ENCODE measurements around the gene CYP26A1.
A peak's percentile ranks its signal among the peaks of the same experiment; 100 is the strongest.
"Not testable (repeated sequence)": the region's sequence is repeated elsewhere in the genome, so short reads cannot be mapped to it uniquely, and the experiment has no call there.

Gene CYP26A1

DNA sequence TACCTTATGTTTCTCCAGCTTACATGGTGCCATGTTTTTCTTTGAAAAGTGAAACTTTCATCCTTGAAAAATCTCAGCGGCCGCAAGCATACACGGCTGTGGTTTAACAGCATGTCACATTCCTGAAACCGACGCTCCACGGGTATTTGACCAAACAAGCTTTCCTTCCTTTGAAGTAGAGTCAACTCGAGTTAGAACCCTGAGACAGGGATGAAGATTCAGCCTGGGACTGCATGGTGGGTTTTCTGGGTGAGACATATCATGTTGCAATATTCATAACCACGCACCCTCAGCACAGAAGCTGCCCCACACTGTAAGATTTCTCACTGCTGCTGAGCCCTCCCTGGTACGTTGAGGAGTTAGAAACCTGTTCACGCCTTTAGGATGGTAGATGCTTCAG is 8.1 kb downstream of the CYP26A1 start:
- DNase-seq, result no peak

DNA sequence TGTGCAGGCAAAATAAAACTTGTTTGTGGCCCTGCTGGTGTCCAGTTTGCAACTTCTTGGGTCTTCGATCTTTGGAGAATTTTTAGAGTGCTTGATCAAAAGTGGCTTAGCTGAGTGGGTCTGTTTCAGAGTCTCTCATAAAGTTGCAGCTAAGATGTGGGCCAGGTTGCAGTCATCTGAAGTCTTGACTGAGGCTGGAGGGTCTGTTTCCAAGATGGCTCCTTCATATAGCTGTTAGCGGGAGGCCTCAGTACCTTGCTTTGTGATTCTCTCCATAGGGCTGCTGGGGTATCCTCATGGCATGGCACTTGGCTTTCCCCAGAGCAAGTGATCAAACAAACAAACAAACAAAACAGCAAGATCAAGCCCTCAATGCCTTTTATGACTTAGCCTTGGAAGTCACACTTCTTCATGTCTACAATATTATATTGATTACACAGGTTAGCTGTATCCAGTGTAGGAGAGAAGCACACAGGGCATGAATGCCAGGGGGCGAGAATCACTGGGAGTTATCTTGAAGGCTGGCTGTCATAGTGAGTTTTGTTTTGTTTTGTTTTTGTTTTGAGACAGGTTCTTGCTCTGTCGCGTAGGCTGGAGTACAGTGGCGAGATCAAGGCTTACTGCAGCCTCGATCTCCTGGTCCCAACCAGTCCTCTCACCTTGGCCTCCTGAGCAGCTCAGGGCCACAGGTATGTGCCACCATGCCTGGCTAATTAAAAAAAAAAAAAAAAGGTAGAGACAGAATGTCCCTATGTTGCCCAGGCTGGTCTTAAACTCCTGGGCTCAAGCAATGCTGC is 10.2 kb downstream of the CYP26A1 start:
- no peak for DNase-seq

- no peak for DNase-seq
Observed at GRCh38 chr10:93085272-93085859, 11.7 kb downstream of the CYP26A1 start.

GRCh38 chr10:93086289-93086688 is 12.6 kb downstream of the CYP26A1 start:
- no peak for DNase-seq

DNA sequence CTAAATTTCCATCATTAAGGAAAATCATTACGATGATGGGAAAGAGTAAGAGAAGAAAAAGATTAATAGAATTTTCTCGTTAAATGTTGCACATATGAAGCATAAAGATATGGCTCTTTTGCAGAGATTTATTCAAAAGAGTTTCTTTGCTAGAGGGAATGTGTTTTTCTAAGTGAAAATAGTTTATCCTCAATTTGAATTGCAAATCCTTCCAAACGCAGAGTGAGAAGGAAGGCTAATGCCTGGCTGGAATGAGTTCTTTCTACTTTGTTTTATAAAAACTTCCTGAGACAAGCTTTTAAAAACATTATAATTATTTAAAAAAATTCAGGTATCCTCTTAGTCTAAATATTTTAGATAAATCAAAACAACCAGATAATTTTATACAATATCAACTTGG is 14.2 kb downstream of the CYP26A1 start:
- no peak for DNase-seq

DNA sequence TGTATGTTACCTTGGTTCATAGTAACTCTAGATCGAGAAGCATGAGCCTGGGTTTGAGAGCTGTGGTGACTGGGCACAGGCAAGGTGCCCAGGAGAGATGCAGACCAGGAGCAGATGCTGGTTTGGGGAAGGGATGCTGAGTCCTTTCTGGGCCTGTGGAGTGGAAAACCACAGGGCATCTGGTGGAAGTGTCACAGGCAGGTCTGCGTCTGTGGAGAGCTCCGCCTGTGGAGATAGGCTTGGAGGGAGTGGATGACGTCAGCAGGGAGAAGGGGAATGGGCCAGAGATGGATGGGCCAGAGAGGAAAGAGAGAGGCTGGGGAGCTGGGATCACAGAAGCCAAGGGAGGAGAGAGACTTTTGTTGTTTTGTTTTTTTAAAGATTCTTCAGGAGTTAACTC is 14.8 kb downstream of the CYP26A1 start:
- no peak for DNase-seq

GRCh38 chr10:93090619-93091018 is 16.9 kb downstream of the CYP26A1 start:
- DNase-seq, result no peak

GRCh38 chr10:93091960-93092359 is 18.3 kb downstream of the CYP26A1 start:
- DNase-seq, result no peak

DNA sequence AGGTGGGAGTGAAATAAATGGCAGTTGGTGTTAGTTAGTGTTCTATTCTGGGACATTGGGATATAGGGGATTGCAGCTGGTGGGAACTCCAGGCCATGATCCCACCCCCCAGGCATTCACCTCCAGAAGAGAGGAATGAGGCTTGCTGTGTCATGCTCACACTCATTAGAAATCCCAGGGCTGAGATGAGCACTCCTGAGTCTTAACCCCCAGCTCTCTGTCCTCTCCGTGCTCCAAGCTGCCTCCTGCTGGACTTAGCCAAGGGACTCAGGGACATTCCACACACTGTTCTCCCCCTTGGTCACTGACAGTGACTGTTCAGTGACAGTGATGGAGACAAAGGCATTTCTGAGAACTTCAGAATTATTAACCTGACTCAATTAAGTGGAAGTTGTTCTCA is 21.5 kb downstream of the CYP26A1 start:
- no peak for DNase-seq

DNA sequence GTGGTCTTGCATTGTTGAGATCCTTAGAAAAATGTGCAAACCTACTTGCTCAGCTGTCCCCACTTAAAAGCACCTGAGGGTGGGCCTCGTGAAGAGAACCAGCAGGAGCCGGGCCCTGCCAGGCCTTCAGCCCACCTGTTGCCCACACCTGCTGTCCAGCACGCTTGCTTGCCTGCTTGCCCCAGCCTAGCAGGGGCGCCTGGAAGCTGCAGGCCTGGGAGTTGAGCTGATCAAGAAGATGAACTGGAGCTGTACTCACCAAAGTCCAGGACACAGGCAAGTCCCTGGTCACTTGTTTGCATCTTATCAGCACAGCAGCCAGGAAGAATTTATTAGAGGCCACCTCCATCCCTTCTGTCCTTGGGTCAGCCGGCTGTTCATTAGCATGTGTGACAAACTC is 23.2 kb downstream of the CYP26A1 start:
- DNase-seq, result no peak

DNA sequence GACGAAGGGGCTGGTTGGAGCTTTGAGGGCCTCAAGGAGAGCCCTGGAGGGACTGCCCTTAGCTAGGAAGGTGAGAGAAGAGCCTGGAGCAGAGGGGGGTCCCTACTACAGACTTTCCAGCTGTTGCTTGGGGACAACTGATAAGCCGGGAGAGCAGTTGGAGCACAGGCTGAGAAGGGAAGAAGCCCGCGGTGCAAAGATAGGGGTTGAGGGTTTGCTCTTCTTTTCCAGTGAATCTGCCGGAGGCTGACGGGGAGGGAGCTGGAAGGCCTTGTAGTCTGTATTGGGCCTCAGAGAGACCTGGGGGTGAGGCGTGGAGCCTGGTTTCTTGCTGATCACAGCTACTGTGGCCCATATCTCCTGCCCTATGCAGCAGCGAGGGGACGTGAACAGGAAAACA is 23.7 kb downstream of the CYP26A1 start:
- no peak for DNase-seq

DNA sequence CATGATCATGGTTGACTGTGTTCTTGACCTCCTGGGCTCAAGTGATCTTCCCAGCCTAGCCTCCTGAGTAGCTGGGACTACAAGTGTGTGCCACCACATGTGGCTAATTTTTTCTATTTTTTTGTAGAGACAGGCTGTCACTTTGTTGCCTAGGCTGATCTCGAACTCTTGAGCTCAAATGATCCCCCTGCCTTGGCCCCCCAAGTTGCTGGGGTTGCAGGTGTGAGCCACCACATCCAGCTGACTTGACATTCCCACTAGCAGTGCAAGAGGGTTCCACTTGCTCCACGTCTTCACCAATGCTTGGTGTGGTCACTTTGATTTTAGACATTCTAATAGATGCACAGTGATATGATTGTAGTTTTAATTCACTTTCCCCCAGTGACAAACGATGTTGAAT is 25.1 kb downstream of the CYP26A1 start:
- DNase-seq, result no peak

DNA sequence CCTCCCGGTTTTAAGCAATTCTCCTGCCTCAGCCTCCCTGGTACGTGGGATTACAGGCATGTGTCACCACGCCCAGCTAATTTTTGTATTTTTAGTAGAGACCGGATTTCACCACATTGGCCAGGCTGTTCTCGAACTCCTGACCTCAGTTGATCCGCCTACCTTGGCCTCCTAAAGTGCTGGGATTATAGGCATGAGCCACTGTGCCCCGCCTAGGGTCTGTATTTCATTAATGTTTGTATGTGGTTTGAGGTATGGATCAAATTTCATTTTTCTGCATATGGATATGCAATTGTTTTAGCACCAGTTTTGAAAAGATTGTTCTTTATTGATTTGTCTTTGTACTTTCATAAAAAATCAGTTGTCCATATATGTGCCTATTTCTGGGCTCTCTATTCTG is 26.0 kb downstream of the CYP26A1 start:
- no peak for DNase-seq

- not testable (repeated sequence) for DNase-seq
Observed at GRCh38 chr10:93101148-93101547, 27.5 kb downstream of the CYP26A1 start.

DNA sequence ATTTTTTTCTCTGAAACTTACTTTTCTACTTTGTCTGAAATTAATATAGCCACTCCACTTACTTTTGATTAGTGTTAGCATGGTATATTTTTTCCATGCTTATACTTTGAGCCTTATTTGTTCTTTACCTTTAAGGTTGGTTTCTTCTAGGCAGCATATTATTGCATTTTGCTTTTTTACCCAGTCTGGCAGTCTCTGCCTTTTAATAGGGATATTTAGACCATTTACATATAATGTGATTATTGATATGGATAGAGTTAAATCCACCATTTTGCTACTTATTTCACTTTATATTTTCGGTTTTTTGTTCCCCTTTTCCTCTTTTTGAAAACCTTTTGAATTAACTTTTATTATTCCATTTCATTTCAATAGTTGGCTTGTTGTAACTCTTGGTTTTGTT is 30.3 kb downstream of the CYP26A1 start:
- no peak for DNase-seq

DNA sequence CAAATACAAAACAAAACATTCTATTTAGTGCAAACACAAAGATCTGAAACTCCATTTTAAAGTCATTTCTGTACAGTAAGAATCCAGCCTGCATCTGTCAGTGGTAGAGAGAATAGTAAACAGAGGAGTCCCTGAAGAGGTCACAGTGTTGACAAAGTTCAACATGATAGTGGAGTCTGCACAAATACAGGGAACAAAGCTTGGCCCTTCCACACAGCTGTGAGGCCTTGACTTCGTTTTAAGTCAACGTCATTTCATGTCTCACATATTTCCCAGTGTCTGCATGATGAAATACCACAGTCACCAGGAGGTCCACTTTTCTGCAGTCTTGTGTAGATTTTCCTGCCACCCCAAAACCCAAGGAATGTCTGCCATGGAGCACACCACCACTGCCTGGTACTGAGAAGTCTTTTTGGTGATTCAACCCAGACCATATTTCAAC is 33.0 kb downstream of the CYP26A1 start:
- DNase-seq, result no peak

DNA sequence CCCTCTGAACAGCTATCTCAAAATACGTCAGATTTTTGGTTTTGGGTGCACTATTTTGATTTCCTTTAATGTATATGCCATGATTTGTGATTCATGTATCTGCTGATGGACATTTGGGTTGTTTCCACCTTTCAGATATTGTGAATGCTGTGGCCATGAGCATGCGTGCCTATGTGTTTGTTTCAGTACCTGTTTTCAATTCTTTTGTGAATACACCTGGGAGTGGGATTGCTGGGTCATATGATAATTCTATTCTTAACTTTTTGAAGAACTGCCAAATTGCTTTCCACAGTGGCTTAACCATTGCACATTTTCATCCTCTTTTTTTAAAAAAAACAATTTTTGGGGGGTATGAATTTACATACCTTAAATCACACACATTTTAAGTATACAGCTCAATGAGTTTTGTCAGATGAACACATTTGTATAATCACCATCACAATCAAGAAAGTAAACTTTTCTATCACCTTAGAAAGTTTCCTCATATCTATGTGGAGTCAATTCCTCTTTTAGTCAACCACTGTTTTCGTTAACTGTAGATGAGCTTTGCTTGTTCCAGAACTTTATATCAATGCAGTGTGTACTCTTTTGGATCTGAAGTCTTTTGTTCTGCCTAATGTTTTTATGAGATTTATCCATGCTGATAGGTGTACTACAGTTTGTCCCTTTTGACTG is 36.9 kb downstream of the CYP26A1 start:
- DNase-seq, result no peak

DNA sequence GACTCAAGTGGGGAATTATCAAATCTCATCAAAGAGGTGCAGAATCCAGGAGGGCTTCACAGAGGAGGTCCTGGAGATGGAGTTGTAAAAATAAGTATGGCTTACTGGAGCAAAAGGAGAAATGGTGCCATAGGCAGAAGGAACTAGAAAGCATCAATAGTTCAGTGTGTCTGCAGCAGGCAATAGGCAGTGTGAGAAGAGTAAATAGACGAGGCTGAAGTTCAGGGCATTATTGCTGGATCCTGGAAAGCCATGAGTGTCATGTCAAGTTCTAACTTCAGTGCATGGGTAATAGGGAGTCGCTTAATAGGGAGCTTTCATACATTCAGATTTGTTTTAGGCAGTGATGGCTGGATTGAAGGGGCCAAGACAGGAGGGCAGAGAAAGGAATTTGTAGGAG is 39.3 kb downstream of the CYP26A1 start:
- DNase-seq, result no peak

DNA sequence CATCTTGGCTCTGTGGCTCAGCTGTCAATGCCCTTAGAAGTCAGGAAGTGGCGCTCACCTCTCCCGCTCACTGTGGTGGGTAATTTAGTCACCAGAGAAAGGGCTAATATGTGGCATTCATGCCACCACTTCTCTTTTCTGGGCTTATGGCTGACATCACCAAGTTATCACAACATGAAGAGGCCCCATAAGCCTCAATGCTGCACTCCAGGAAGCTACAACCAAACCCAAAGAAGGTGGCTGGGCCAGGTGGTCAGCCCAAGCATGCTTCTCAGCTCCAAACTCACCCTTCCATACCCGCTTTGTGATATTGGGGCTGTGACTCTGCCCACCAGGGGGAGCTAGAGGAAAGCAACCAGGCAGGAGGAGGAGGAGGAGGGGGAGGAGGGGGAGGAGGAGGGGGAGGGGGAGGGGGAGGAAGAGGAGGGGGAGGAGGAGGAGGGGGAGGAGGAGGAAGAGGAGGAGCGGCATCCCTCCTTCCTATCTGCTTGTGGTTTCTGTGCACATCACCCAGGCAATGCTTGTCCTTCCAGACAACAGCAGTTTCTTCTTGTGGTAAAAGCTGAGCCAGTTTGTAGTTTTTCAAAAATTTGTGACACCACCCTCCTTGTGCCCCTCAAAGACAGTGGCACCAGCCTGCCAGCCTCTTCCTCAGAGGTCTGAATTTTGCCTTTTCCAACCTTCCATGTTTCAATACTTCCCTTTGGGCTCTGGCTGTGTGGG is 42.1 kb downstream of the CYP26A1 start:
- peak; percentile 1 for DNase-seq

DNA sequence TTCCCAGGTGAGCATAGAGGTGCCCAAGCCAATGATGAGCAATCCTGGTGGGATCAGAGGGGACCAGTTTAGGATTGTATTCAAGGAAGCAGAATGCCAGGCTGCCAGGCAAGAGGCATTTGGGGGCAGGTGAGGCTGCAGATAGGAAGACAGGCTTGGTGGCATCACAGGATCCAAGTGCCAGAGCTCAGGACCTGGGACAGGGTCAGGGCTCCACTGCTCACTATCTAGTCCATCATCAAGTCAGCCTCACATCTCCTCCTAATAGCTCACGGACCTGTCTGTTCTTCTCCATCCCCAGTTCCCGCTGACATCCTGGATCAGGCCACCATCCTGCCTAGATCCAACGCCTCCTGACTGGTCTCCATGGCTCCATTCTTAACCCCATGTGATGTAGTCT is 47.6 kb downstream of the CYP26A1 start:
- DNase-seq, result no peak

DNA sequence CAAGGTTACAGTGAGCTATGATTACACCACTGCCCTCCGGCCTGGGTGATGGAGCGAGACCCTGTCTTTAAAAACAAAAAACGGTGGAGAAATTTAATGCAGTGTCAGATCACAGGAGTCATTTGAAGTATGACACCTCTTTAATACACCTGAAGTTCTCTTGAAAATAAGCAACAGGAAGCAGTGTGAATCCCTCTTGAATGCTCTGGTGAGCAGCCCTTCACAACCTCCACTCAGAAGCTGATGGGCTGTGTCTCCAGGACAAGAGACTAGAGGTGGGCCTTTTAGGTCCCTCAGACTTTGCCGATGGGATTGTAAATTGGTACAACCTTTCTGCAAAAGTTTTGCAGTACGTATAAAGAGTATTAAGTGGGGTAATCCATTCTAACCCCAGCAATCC is 50.1 kb downstream of the CYP26A1 start:
- no peak for DNase-seq

- DNase-seq, result no peak
Observed at GRCh38 chr10:93124580-93125318, 51.1 kb downstream of the CYP26A1 start.

DNA sequence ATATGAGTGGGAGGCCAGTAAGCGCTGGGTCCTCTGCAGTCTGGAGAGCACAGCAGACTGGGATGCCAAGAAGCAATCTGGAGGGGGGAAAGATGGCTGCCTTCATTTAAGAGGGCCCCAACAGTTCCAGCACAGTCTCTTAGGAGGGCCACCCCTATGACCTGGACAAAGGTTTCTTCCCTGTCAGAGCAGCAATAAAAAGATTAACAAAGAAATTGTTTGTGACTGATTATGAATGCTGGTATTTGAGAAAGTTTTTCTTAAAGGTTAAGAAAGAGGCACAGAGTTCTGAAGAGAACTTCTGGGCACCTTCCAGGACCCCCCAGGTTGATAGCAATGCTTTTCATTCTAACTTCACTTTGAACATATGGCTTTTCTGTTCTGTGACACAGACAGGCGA is 52.3 kb downstream of the CYP26A1 start:
- DNase-seq, result no peak

Measured in NCI-H2171 (cell line).